HepG2 (cell line): Measurements from ENCODE around the gene LCN2. TPM values are rescaled to one million over a fixed set of nuclear protein-coding genes. Genes with fewer than 3 reads are reported as not detected.

Source experiments
- ATF7 ChIP-seq, 2 experiments: fragments of 450-650 bp in 1 of 2; sonication (generic) in 1 of 2; formaldehyde crosslinking in 1 of 2; IDR thresholded peaks; 2 replicates each; pipeline versions ENCODE4 v1.4.0 to v1.6.1; 2016 to 2020; ENCODE audit warnings: antibody characterized with exemption in 1 of 2, mild to moderate bottlenecking in 1 of 2, missing genetic modification reagents in 1 of 2
- HMG20B ChIP-seq: conservative IDR thresholded peaks from 2 replicates; pipeline ENCODE4 v1.6.1; 2016; ENCODE audit warnings: missing genetic modification reagents, missing compliant biosample characterization
- NR0B2 ChIP-seq: sonication (generic); formaldehyde crosslinking; IDR thresholded peaks from 2 replicates; pipeline ENCODE4 v1.4.0; 2020; ENCODE audit warnings: mild to moderate bottlenecking, missing genetic modification reagents
- RAD51 ChIP-seq: fragments of 450-650 bp; IDR thresholded peaks from 2 replicates; pipeline ENCODE4 v1.6.1; 2016; ENCODE audit warnings: borderline replicate concordance
- WIZ ChIP-seq: sonication (generic); formaldehyde crosslinking; IDR thresholded peaks from 2 replicates; pipeline ENCODE4 v1.5.1; 2020; ENCODE audit warnings: mild to moderate bottlenecking, missing genetic modification reagents
- ZBTB33 ChIP-seq: sonication (generic); formaldehyde crosslinking; IDR thresholded peaks from 2 replicates; pipeline ENCODE4 v1.4.0; 2020; ENCODE audit warnings: missing genetic modification reagents
- ZBTB38 ChIP-seq: sonication (generic); formaldehyde crosslinking; IDR thresholded peaks from 2 replicates; pipeline ENCODE4 v1.5.1; 2020; ENCODE audit warnings: mild to moderate bottlenecking, missing genetic modification reagents
- ZNF251 ChIP-seq: sonication (generic); formaldehyde crosslinking; IDR thresholded peaks from 2 replicates; pipeline ENCODE4 v1.9.0; 2021; ENCODE audit warnings: mild to moderate bottlenecking, missing genetic modification reagents
- polyA plus RNA-seq, 8 experiments: library from polyadenylated mRNA; depleted of rRNA in 3 of 8; stranded (reverse) in 7 of 8; unstranded in 1 of 8; fragments of >200 nt; fragmentation: Illumina TruSeq in 4 of 8; extraction: Trizol in 4 of 8; gene quantifications; 2 replicates each; pipeline versions ENCODE4 v1.2.1 to v1.2.3, GENCODE V29; 2011 to 2016; ENCODE audit warnings: low read depth in 4 of 8, missing spikeins in 1 of 8, mixed read lengths in 1 of 8; ENCODE audit not compliant: insufficient read depth in 1 of 8
- total RNA-seq, 5 experiments: library from RNA; depleted of rRNA; stranded (reverse); fragments of >200 nt; fragmentation: Illumina TruSeq; extraction: Trizol; gene quantifications; 2 replicates each; pipeline ENCODE4 v1.2.3, GENCODE V29; 2016; ENCODE audit warnings: low read depth in 1 of 5

The LCN2 gene
- total and polyA plus RNA-seq, 2 of the 13 experiments (the other 11 are each of a cell fraction or from before 2014, with no cell fraction given) = 0.38 to 1.4 TPM

GRCh38 chr9:128127990-128128835 lies 21.0 kb upstream of the LCN2 start (continued):
- TF ChIP-seq ZBTB38 (CRISPR knock-in tag) (no peak), HMG20B (no peak), RAD51 (no peak), WIZ (no peak), NR0B2 (CRISPR knock-in tag) (0 out of 2 replicates have a peak, but pooled peaks have one; percentile 50), ZBTB33 (no peak), ATF7 (IDR thresholded peaks at IDR 0.05) (no peak), ATF7 (CRISPR knock-in tag; IDR thresholded peaks at IDR 0.05) (no peak), ZNF251 (CRISPR knock-in tag) (no peak)
